Measurements from ENCODE around the gene EPB41L1.

Gene EPB41L1

DNA sequence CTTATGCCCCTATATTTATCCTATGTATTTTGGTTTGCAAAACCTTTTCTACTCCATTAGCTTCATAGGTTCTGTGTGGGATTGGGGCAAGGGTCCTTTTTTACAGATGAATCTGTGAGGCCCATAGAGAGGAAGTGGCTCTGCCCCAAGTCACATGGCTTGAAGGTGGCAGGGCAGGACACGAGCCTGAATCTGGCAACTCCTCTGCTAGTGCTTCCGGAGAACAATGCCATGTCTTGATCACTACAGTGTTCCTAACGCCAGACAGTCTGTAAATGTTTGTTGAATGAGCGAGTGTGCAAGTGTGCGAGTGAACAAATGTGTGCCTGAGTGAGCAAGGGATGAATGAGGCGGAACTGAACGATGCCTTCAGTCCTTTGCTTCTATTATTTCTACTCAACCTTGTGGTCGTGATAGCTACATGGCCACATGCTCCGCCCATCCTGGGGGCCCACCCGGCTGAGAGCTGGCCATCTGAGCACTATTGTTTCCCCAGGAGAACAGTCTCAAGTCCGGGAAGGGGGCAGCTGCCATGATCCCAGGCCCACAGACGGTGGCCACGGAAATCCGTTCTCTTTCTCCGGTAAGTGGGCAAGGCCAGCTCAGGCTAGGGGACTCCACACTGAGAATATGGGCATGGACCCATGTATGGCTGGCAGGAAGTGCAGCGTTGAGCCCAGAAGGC lies 64.0 kb downstream of the EPB41L1 start:
- DNase-seq (ENCODE audit: low spot score) (no peak), FAIRE-seq (no peak)

DNA sequence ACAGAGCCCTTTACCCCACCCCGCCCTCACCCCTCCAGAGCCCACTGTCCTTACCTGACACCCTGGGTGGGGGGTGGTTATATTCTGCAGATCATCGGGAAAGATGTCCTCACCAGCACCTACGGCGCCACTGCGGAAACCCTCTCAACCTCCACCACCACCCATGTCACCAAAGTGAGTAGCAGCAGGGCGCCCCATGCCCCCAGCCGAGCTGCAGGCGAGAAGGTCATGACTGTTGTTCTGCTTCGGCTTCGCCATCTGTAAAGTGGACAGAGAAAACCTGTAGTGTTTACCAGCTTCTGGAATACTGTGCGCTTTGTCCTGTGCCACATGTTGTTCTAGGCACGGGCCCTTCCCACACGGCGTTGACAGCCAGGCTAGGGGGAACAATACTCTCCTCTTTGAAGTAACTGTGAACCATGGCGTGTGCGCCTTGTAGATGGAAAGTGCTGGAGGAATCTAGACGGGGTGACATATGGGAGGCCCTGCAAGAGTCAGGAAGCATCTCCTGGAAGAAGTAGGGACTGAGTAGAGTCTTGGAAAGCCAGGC lies 65.2 kb downstream of the EPB41L1 start:
- no peak for FAIRE-seq
- no peak for DNase-seq (ENCODE audit: low spot score)

DNA sequence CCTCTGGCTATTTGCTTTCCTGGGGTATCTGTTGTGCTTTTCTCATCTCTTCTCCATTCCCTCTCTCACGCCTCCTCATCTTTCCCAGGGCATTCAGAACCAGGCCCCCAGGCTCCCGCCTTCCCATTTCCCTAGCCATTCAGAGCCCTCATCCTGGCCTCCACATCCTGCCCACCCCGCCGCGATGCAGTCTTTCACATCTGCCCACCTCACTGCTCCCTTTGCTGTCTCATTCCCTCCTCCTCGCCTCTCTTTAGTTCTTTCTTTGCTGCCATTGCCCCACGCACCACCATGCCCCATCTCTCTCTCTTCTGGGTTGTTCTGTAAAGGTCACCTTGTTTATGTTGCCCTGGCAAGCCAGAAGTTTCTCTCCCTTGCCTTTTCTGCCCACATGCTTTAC lies 71.1 kb downstream of the EPB41L1 start:
- no peak for FAIRE-seq
- DNase-seq (ENCODE audit: low spot score) = no peak

- no peak for DNase-seq (ENCODE audit: low spot score)
- no peak for FAIRE-seq
Observed at GRCh38 chr20:36228770-36229169, 74.2 kb downstream of the EPB41L1 start.

- FAIRE-seq = no peak
- no peak for DNase-seq (ENCODE audit: low spot score)
Observed at GRCh38 chr20:36230019-36230418, 75.5 kb downstream of the EPB41L1 start.

GRCh38 chr20:36231331-36231730 lies 76.8 kb downstream of the EPB41L1 start:
- no peak for DNase-seq (ENCODE audit: low spot score)
- FAIRE-seq = no peak

- DNase-seq (ENCODE audit: low spot score) (no peak), FAIRE-seq (no peak)
Observed at GRCh38 chr20:36234771-36235320, 80.3 kb downstream of the EPB41L1 start.

- FAIRE-seq = no peak
Observed at GRCh38 chr20:36235892-36236785, 81.6 kb downstream of the EPB41L1 start, which contains the start of gene AAR2. Gene AAR2 (plus strand): TSS chr20:36236478. CDS start chr20:36239869, 3,391 bp downstream.

GRCh38 chr20:36236786-36237121 lies 82.2 kb downstream of the EPB41L1 start:
- no peak for FAIRE-seq
- DNase-seq (ENCODE audit: low spot score) = no peak

More at GRCh38 chr20:36235892-36236785, 81.6 kb downstream of the EPB41L1 start, which contains the start of gene AAR2:
- peak; percentile 68 for DNase-seq (ENCODE audit: low spot score)

- FAIRE-seq (no peak), DNase-seq (ENCODE audit: low spot score) (no peak)
Observed at GRCh38 chr20:36237477-36237876, 82.9 kb downstream of the EPB41L1 start.

- FAIRE-seq (no peak), DNase-seq (ENCODE audit: low spot score) (no peak)
Observed at GRCh38 chr20:36238153-36238552, 83.6 kb downstream of the EPB41L1 start.

GRCh38 chr20:36238760-36239159 lies 84.2 kb downstream of the EPB41L1 start:
- no peak for DNase-seq (ENCODE audit: low spot score)

DNA sequence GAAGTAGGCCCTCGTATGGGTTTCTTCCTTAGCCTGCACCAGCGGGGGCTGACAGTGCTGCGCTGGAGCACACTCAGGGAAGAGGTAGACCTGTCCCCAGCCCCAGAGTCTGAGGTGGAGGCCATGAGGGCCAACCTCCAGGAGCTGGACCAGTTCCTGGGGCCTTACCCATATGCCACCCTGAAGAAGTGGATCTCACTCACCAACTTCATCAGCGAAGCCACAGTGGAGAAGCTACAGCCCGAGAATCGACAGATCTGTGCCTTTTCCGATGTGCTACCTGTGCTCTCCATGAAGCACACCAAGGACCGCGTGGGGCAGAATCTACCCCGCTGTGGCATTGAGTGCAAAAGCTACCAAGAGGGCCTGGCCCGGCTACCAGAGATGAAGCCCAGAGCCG lies 85.5 kb downstream of the EPB41L1 start:
- no peak for FAIRE-seq

More at GRCh38 chr20:36238760-36239159, 84.2 kb downstream of the EPB41L1 start:
- FAIRE-seq = no peak

DNA sequence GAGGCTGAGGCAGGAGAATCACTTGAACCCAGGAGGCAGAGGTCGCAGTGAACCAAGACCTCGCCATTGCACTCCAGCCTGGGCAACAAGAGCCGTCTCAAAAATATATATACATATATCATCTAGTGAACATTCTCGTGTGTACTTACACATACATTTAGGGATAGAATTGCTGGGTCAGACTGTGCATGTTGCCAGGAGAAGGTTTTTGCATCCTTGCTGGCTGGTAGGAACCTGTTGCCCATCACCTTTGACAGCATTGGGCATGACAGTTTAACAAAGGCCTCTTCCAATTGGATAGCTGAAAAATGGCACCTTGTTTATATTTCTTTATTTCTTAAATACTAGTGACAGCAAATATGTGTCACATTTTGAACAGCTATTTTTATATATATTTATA lies 87.1 kb downstream of the EPB41L1 start:
- FAIRE-seq = no peak

More for the DNA sequence above, 85.5 kb downstream of the EPB41L1 start:
- DNase-seq (ENCODE audit: low spot score) = no peak

DNA sequence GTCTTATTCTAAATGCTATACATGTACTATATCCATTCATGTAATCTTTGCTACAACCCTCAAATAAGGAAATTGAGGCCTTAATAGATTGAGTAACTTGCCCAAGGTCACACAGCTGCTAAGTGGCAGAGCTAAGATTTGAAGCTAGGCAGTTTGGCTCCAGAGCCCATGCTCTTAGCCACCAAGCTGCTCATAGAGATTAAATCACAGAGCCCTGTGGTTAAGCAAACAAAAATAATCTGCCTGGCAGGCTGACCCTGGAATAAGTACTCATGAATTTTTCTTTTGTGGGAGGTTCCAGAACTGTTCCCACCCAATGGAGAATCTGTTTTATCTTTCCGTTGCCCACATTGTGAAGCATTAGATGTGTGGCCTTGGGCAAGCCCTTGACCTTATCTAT lies 89.2 kb downstream of the EPB41L1 start:
- FAIRE-seq = no peak
- no peak for DNase-seq (ENCODE audit: low spot score)

More for the DNA sequence above, 87.1 kb downstream of the EPB41L1 start:
- DNase-seq (ENCODE audit: low spot score) = no peak

GRCh38 chr20:36246401-36246800 lies 91.9 kb downstream of the EPB41L1 start:
- DNase-seq (ENCODE audit: low spot score) (no peak), FAIRE-seq (no peak)

- FAIRE-seq (no peak), DNase-seq (ENCODE audit: low spot score) (no peak)
Observed at GRCh38 chr20:36248836-36249235, 94.3 kb downstream of the EPB41L1 start.

GRCh38 chr20:36249450-36249849 lies 94.9 kb downstream of the EPB41L1 start:
- FAIRE-seq (no peak), DNase-seq (ENCODE audit: low spot score) (no peak)

DNA sequence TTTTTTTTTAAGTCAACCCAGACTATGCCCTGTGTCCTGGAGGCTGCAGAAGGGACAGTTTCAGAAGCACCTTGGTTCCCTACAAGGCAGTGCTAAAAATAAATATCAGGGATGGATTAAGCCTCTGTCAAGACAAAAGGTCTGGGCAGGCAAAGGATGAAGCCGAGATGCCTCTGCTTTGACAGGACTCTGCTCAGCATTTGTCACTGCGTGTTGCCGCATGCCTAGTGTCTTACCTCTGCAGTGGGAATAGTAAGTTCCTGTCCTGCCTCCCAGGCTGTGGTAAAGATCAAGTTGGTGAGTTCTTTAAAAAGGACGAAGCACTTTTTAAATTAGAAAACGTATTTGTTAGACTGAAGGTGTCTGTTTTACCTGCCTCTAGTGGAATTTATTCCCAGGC lies 96.9 kb downstream of the EPB41L1 start:
- DNase-seq (ENCODE audit: low spot score) (no peak), FAIRE-seq (no peak)

DNA sequence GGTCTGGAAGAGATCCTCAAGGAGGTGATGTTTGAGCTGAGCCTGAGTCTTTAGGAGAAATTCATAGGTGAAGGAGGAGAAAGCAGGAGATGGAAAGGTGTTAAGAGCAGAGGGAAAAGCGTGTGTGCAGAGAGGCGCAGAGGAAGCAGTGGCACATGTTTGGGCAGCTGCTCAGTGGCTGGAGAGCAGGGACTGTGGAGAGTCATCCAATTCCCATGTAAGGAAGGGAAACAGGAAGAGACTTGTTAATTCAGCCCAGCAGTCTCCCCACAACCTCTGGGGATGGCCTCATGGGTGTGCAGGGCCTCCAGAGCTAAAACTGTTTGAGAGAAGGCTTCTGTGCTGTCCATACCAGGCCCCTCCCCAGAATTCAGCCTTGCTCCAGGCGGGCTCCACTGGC lies 98.0 kb downstream of the EPB41L1 start:
- FAIRE-seq = no peak
- DNase-seq (ENCODE audit: low spot score) = no peak

GRCh38 chr20:36253036-36253435 lies 98.5 kb downstream of the EPB41L1 start:
- DNase-seq (ENCODE audit: low spot score) = no peak
- no peak for FAIRE-seq

GRCh38 chr20:36254076-36254475 lies 99.5 kb downstream of the EPB41L1 start:
- DNase-seq (ENCODE audit: low spot score) (no peak), FAIRE-seq (no peak)
